ENCODE results near the gene ECI1. TPM values are rescaled to one million over a fixed set of nuclear protein-coding genes. Genes with fewer than 3 reads are reported as not detected.
A peak's percentile ranks its signal among the peaks of the same experiment; 100 is the strongest.

ECI1 gene
- polyA plus RNA-seq, 1 donor, result 81.6 TPM

- Histone ChIP-seq H3K27me3 (ENCODE audit: control insufficient read depth, insufficient read depth, low read length) (no peaks in the 10 kb centered on the region), H3K27ac (ENCODE audit: low read length) (no peak overlapping the region), H3K4me3 (ENCODE audit: low read length) (no peak overlapping the region), H3K9me3 (ENCODE audit: control insufficient read depth, low read depth, low read length) (no peaks in the 10 kb centered on the region), H3K36me3 (ENCODE audit: control insufficient read depth, insufficient read depth, low read length) (peaks cover 75% of the 10 kb centered on the region), H3K4me1 (ENCODE audit: control insufficient read depth, insufficient read depth, low read length) (peaks cover 7% of the 10 kb centered on the region)
- 93% methylated on average over 4 of the region's 12 CpGs for WGBS (ENCODE audit: insufficient coverage, low lambda C conversion rate)
- DNase-seq, result no peak
Measured at GRCh38 chr16:2256531-2257140, 5.2 kb upstream of the ECI1 start.

- no CpG with 5 or more reads among the region's 11 CpGs for WGBS (ENCODE audit: insufficient coverage, low lambda C conversion rate)
- H3K36me3 ChIP-seq (ENCODE audit: control insufficient read depth, insufficient read depth, low read length), result peaks cover 55% of the 10 kb centered on the region
- H3K9me3 ChIP-seq (ENCODE audit: control insufficient read depth, low read depth, low read length), result no peaks in the 10 kb centered on the region
- H3K27ac ChIP-seq (ENCODE audit: low read length), result no peak overlapping the region
- no peaks in the 10 kb centered on the region for H3K27me3 ChIP-seq (ENCODE audit: control insufficient read depth, insufficient read depth, low read length)
- H3K4me3 ChIP-seq (ENCODE audit: low read length), result no peak overlapping the region
- peaks cover 8% of the 10 kb centered on the region for H3K4me1 ChIP-seq (ENCODE audit: control insufficient read depth, insufficient read depth, low read length)
- DNase-seq, result no peak
Measured at GRCh38 chr16:2253293-2253692, 1.9 kb upstream of the ECI1 start.

- H3K4me3 ChIP-seq (ENCODE audit: low read length), result no peak overlapping the region
- peaks cover 8% of the 10 kb centered on the region for H3K4me1 ChIP-seq (ENCODE audit: control insufficient read depth, insufficient read depth, low read length)
- peaks cover 51% of the 10 kb centered on the region for H3K36me3 ChIP-seq (ENCODE audit: control insufficient read depth, insufficient read depth, low read length)
- DNase-seq, result no peak
- no peaks in the 10 kb centered on the region for H3K27me3 ChIP-seq (ENCODE audit: control insufficient read depth, insufficient read depth, low read length)
- WGBS (ENCODE audit: insufficient coverage, low lambda C conversion rate), result 100% methylated on average over 1 of the region's 7 CpGs
- H3K9me3 ChIP-seq (ENCODE audit: control insufficient read depth, low read depth, low read length), result no peaks in the 10 kb centered on the region
- no peak overlapping the region for H3K27ac ChIP-seq (ENCODE audit: low read length)
Measured at GRCh38 chr16:2252806-2253148, 1.4 kb upstream of the ECI1 start.

GRCh38 chr16:2250652-2251295 is 613 bp downstream of the ECI1 start:
- peak overlapping the region; percentile 80 for H3K27ac ChIP-seq (ENCODE audit: low read length)
- peak overlapping the region; percentile 68 for H3K4me3 ChIP-seq (ENCODE audit: low read length)
- H3K4me1 ChIP-seq (ENCODE audit: control insufficient read depth, insufficient read depth, low read length), result peaks cover 8% of the 10 kb centered on the region
- no peaks in the 10 kb centered on the region for H3K9me3 ChIP-seq (ENCODE audit: control insufficient read depth, low read depth, low read length)
- peaks cover 44% of the 10 kb centered on the region for H3K36me3 ChIP-seq (ENCODE audit: control insufficient read depth, insufficient read depth, low read length)
- no peaks in the 10 kb centered on the region for H3K27me3 ChIP-seq (ENCODE audit: control insufficient read depth, insufficient read depth, low read length)
- 16% methylated on average over 4 of the region's 35 CpGs for WGBS (ENCODE audit: insufficient coverage, low lambda C conversion rate)
- DNase-seq, result no peak

GRCh38 chr16:2246301-2246885 is 5.0 kb downstream of the ECI1 start:
- no peaks in the 10 kb centered on the region for H3K4me1 ChIP-seq (ENCODE audit: control insufficient read depth, insufficient read depth, low read length)
- no peaks in the 10 kb centered on the region for H3K9me3 ChIP-seq (ENCODE audit: control insufficient read depth, low read depth, low read length)
- H3K27ac ChIP-seq (ENCODE audit: low read length), result no peak overlapping the region
- H3K4me3 ChIP-seq (ENCODE audit: low read length), result no peak overlapping the region
- DNase-seq, result no peak
- peaks cover 54% of the 10 kb centered on the region for H3K36me3 ChIP-seq (ENCODE audit: control insufficient read depth, insufficient read depth, low read length)
- H3K27me3 ChIP-seq (ENCODE audit: control insufficient read depth, insufficient read depth, low read length), result no peaks in the 10 kb centered on the region
- WGBS (ENCODE audit: insufficient coverage, low lambda C conversion rate), result no CpG with 5 or more reads among the region's 18 CpGs

- H3K27me3 ChIP-seq (ENCODE audit: control insufficient read depth, insufficient read depth, low read length), result no peaks in the 10 kb centered on the region
- H3K4me1 ChIP-seq (ENCODE audit: control insufficient read depth, insufficient read depth, low read length), result no peaks in the 10 kb centered on the region
- no peak for DNase-seq
- 100% methylated on average over 3 of the region's 30 CpGs for WGBS (ENCODE audit: insufficient coverage, low lambda C conversion rate)
- H3K4me3 ChIP-seq (ENCODE audit: low read length), result no peak overlapping the region
- peaks cover 54% of the 10 kb centered on the region for H3K36me3 ChIP-seq (ENCODE audit: control insufficient read depth, insufficient read depth, low read length)
- H3K9me3 ChIP-seq (ENCODE audit: control insufficient read depth, low read depth, low read length), result no peaks in the 10 kb centered on the region
- H3K27ac ChIP-seq (ENCODE audit: low read length), result no peak overlapping the region
Measured at GRCh38 chr16:2244926-2245795, 6.2 kb downstream of the ECI1 start.

- Histone ChIP-seq H3K36me3 (ENCODE audit: control insufficient read depth, insufficient read depth, low read length) (peaks cover 54% of the 10 kb centered on the region), H3K4me3 (ENCODE audit: low read length) (no peak overlapping the region), H3K27me3 (ENCODE audit: control insufficient read depth, insufficient read depth, low read length) (no peaks in the 10 kb centered on the region), H3K27ac (ENCODE audit: low read length) (no peak overlapping the region), H3K4me1 (ENCODE audit: control insufficient read depth, insufficient read depth, low read length) (no peaks in the 10 kb centered on the region), H3K9me3 (ENCODE audit: control insufficient read depth, low read depth, low read length) (no peaks in the 10 kb centered on the region)
- DNase-seq, result no peak
- no CpG with 5 or more reads among the region's 17 CpGs for WGBS (ENCODE audit: insufficient coverage, low lambda C conversion rate)
Measured at GRCh38 chr16:2244301-2244700, 7.1 kb downstream of the ECI1 start.

- no peaks in the 10 kb centered on the region for H3K9me3 ChIP-seq (ENCODE audit: control insufficient read depth, low read depth, low read length)
- H3K36me3 ChIP-seq (ENCODE audit: control insufficient read depth, insufficient read depth, low read length), result peaks cover 52% of the 10 kb centered on the region
- DNase-seq, result no peak
- no peaks in the 10 kb centered on the region for H3K27me3 ChIP-seq (ENCODE audit: control insufficient read depth, insufficient read depth, low read length)
- H3K4me1 ChIP-seq (ENCODE audit: control insufficient read depth, insufficient read depth, low read length), result no peaks in the 10 kb centered on the region
- WGBS (ENCODE audit: insufficient coverage, low lambda C conversion rate), result no CpG with 5 or more reads among the region's 11 CpGs
- no peak overlapping the region for H3K4me3 ChIP-seq (ENCODE audit: low read length)
- H3K27ac ChIP-seq (ENCODE audit: low read length), result no peak overlapping the region
Measured at GRCh38 chr16:2243781-2244180, 7.6 kb downstream of the ECI1 start.

GRCh38 chr16:2243031-2243528 is 8.3 kb downstream of the ECI1 start:
- no peak overlapping the region for H3K27ac ChIP-seq (ENCODE audit: low read length)
- peaks cover 50% of the 10 kb centered on the region for H3K36me3 ChIP-seq (ENCODE audit: control insufficient read depth, insufficient read depth, low read length)
- DNase-seq, result no peak
- H3K27me3 ChIP-seq (ENCODE audit: control insufficient read depth, insufficient read depth, low read length), result peaks cover 3% of the 10 kb centered on the region
- peaks cover 7% of the 10 kb centered on the region for H3K4me1 ChIP-seq (ENCODE audit: control insufficient read depth, insufficient read depth, low read length)
- H3K9me3 ChIP-seq (ENCODE audit: control insufficient read depth, low read depth, low read length), result peaks cover 3% of the 10 kb centered on the region
- no peak overlapping the region for H3K4me3 ChIP-seq (ENCODE audit: low read length)
- WGBS (ENCODE audit: insufficient coverage, low lambda C conversion rate), result no CpG with 5 or more reads among the region's 19 CpGs

- no peak overlapping the region for H3K4me3 ChIP-seq (ENCODE audit: low read length)
- H3K36me3 ChIP-seq (ENCODE audit: control insufficient read depth, insufficient read depth, low read length), result peaks cover 50% of the 10 kb centered on the region
- WGBS (ENCODE audit: insufficient coverage, low lambda C conversion rate), result no CpG with 5 or more reads among the region's 11 CpGs
Measured at GRCh38 chr16:2242598-2242997, 8.8 kb downstream of the ECI1 start.

More at GRCh38 chr16:2242598-2242997, 8.8 kb downstream of the ECI1 start:
- Histone ChIP-seq H3K9me3 (ENCODE audit: control insufficient read depth, low read depth, low read length) (peaks cover 8% of the 10 kb centered on the region), H3K27ac (ENCODE audit: low read length) (no peak overlapping the region), H3K4me1 (ENCODE audit: control insufficient read depth, insufficient read depth, low read length) (peaks cover 12% of the 10 kb centered on the region), H3K27me3 (ENCODE audit: control insufficient read depth, insufficient read depth, low read length) (peaks cover 8% of the 10 kb centered on the region)
- DNase-seq, result no peak

Data from large intestine (tissue), 3 donors.